Esophagus (tissue), 2 donors: ENCODE data around the gene AIG1. TPM values are rescaled to one million over a fixed set of nuclear protein-coding genes. Genes with fewer than 3 reads are reported as not detected.
"Not testable (repeated sequence)": the region's sequence is repeated elsewhere in the genome, so short reads cannot be mapped to it uniquely, and the experiment has no call there.

Experiments
- H3K27ac ChIP-seq, 2 donors: one replicate each; pipeline ENCODE4 v1.5.1; 2013; ENCODE audit warnings: low read depth in 2 of 2, mild to moderate bottlenecking in 2 of 2, inconsistent platforms in 1 of 2, low read length in 1 of 2, moderate library complexity in 1 of 2
- H3K27me3 ChIP-seq, 2 donors: one replicate each; pipeline ENCODE4 v1.6.1; 2013; ENCODE audit warnings: low read length in 2 of 2, control low read depth in 1 of 2, mild to moderate bottlenecking in 1 of 2; ENCODE audit not compliant: insufficient read depth in 2 of 2, control insufficient read depth in 1 of 2
- H3K36me3 ChIP-seq, 2 donors: one replicate each; pipeline ENCODE4 v1.6.1; 2013; ENCODE audit warnings: low read length in 1 of 2; ENCODE audit not compliant: control insufficient read depth in 2 of 2, insufficient read depth in 2 of 2
- H3K4me1 ChIP-seq, 2 donors: one replicate each; pipeline ENCODE4 v1.6.1; 2013; ENCODE audit warnings: low read length in 1 of 2; ENCODE audit not compliant: control insufficient read depth in 2 of 2, insufficient read depth in 2 of 2
- H3K4me3 ChIP-seq, 2 donors: one replicate each; pipeline ENCODE4 v1.5.1; 2013; ENCODE audit warnings: low read length in 2 of 2, mild to moderate bottlenecking in 2 of 2, low read depth in 1 of 2, moderate library complexity in 1 of 2
- H3K9me3 ChIP-seq, 2 donors: one replicate each; pipeline ENCODE4 v1.6.1; 2013; ENCODE audit warnings: mild to moderate bottlenecking in 2 of 2, low read depth in 1 of 2, low read length in 1 of 2, moderate library complexity in 1 of 2; ENCODE audit not compliant: control insufficient read depth in 2 of 2, insufficient read depth in 1 of 2
- WGBS, 2 donors: extraction: QIAGEN DNeasy Blood & Tissue Kit; methylation state at CpG; one replicate each; pipeline ENCODE4 v1.1.7; 2013; 5-methylcytosine and 5-hydroxymethylcytosine counted together
- polyA plus RNA-seq, 2 donors: library from polyadenylated mRNA; stranded (reverse); fragments of 200-250 nt; gene quantifications; one replicate each; pipeline ENCODE4 v1.2.3, GENCODE V29; 2013
- donor health status: healthy with polysubstance abuse.
- donor health status: Bipolar disorder and iron deficiency.

Gene AIG1
- polyA plus RNA-seq, 2 donors = 28.5 to 44.6 TPM

DNA sequence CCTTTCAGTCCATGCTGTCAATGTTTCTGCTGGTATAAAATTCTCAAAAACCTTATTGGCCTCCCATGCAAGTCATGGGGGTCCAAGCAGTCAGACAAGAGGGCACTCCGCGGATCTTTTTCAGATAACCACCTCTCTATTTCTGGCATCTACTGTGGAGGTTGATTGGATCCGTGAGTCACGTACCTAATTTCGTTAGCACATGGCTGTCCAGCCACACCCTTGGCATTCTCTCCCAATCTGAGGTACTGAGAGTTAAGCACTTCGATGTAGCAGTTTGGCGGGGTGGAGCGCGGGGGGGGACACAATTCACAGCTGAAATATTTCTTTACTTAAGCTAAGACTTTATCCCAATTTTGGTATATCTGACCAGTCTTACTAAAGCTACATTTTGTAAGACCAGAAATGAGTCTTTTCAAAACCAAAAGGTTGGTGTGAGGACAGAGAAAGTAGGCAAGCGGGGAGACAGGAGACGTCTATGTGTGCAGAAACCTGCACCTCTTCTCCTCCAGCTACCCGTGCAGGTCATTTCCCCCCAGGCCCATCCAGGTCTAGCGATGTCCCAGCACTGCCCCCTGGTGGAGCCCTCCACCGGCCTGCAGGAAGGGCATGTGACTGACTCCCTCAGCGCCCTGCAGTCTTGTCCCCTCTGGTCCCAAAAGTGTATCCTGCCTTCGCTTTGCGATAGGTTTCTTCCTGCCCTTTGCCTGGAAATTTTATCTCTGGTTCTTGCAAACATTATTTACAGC is 276.7 kb downstream of the AIG1 start:
- Histone ChIP-seq H3K4me3 (no peak overlapping the region), H3K9me3 (no peaks in the 10 kb centered on the region), H3K27me3 (no peaks in the 10 kb centered on the region), H3K4me1 (no peaks in the 10 kb centered on the region), H3K27ac (no peak overlapping the region), H3K36me3 (peaks cover 0 to 2% of the 10 kb centered on the region in 2 donors)
- 83 to 85% methylated on average over 17 of the region's 17 CpGs for WGBS, 2 donors

DNA sequence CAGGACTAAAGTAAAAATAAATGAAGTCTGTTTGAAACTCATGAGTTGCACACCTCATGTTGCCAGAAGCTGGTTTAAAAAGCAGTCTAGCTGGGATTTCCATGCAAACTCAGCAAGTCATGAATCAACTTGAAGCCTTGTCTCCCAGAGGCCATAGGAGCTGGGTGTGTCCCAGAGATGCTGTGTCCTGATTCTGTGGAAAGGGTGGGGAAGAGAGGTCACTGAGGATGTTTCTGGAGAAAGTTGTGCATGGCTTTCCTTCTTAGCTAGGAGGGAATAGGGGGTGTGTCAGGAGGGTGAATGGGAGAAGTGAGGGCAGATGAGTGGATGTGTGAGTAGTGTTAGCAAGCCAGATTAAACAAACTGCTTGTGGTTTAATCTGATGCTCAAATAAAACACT is 278.5 kb downstream of the AIG1 start:
- Histone ChIP-seq H3K27ac (peak overlapping the region; percentile 61 to 75), H3K9me3 (no peaks in the 10 kb centered on the region), H3K4me3 (no peak overlapping the region), H3K4me1 (no peaks in the 10 kb centered on the region), H3K27me3 (no peaks in the 10 kb centered on the region), H3K36me3 (peaks cover 0 to 2% of the 10 kb centered on the region in 2 donors)

GRCh38 chr6:143345477-143345876 is 284.8 kb downstream of the AIG1 start:
- H3K27me3 ChIP-seq, H3K27ac ChIP-seq, H3K9me3 ChIP-seq, H3K36me3 ChIP-seq, H3K4me3 ChIP-seq, H3K4me1 ChIP-seq: not testable (repeated sequence)
- 97 to 98% methylated on average over 7 of the region's 7 CpGs for WGBS, 2 donors

- no peak overlapping the region for H3K4me3 ChIP-seq
- no peaks in the 10 kb centered on the region for H3K27me3 ChIP-seq
- no peak overlapping the region for H3K27ac ChIP-seq
- no peaks in the 10 kb centered on the region for H3K9me3 ChIP-seq
- H3K4me1 ChIP-seq = no peaks in the 10 kb centered on the region
- H3K36me3 ChIP-seq = no peaks in the 10 kb centered on the region
These were observed 285.3 kb downstream of the AIG1 start for GRCh38 chr6:143346004-143346403.

DNA sequence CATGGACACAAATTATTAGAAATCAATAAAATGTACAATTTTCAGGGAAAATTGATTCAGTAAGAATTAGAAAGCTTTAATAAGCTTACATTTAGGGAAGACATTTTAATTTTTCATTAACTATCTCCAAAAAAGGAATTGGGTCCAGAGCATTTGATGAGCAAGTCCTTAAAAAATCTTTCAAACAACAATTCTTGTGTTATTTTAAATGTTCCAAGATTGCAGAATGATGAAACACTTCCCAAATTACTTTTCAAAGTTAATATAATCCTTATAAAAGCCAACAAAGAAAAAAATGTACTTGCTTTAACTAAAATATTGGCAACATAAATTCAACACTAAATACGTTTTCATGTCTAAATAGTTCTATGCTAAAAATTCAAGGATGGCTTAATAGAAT is 287.8 kb downstream of the AIG1 start:
- Histone ChIP-seq H3K36me3 (no peaks in the 10 kb centered on the region), H3K4me1 (no peaks in the 10 kb centered on the region), H3K4me3 (no peak overlapping the region), H3K27ac (no peak overlapping the region), H3K9me3 (no peaks in the 10 kb centered on the region), H3K27me3 (no peaks in the 10 kb centered on the region)
- 38 to 55% methylated on average over 1 of the region's 1 CpG for WGBS, 2 donors

DNA sequence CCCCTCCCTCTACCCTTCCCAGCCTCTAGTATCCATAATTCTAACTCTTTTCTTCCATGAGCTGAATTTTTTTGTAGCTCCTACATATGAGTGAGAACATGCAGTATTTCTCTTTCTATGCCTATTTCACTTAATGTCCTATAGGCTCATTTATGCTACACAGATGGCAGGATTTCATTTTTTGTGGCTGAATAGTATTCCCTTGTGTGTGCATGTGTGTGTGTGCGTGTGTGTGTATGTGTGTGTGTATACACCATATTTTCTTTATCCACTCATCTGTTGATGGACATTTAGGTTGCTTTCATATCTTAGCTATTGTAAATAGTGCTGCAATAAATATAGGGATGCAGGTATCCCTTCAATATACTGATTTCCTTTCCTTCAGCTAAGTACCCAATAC is 288.8 kb downstream of the AIG1 start:
- Histone ChIP-seq H3K36me3 (no peaks in the 10 kb centered on the region), H3K4me1 (no peaks in the 10 kb centered on the region), H3K9me3 (no peaks in the 10 kb centered on the region), H3K4me3 (no peak overlapping the region), H3K27me3 (no peaks in the 10 kb centered on the region), H3K27ac (no peak overlapping the region)
- WGBS, 2 donors = 90 to 94% methylated on average over 1 of the region's 1 CpG

GRCh38 chr6:143356101-143356880 is 295.6 kb downstream of the AIG1 start:
- no peaks in the 10 kb centered on the region for H3K36me3 ChIP-seq
- peaks cover 0 to 2% of the 10 kb centered on the region in 2 donors for H3K9me3 ChIP-seq
- H3K4me1 ChIP-seq = no peaks in the 10 kb centered on the region
- no peak overlapping the region for H3K4me3 ChIP-seq
- 62 to 77% methylated on average over 3 of the region's 3 CpGs for WGBS, 2 donors
- H3K27me3 ChIP-seq = no peaks in the 10 kb centered on the region
- H3K27ac ChIP-seq = no peak overlapping the region

DNA sequence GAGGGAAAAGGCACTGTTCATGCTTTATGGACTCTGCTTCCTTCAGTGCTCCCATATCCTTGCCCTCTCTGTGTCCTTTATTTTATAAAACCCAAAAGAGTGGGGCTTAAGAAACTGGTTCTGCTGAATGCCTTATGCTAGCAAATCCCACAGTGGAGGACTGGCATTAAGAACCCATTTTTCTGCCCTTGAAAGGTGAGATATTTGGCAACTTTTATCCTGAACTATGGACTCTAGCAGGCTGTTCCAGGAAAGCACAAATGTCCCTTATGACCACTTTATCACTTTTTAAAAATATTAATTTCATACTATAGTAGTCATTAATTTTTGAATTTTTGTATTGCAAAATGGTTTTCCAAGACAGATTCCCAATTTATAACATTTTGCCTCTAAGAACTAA is 296.5 kb downstream of the AIG1 start:
- Histone ChIP-seq H3K27me3 (no peaks in the 10 kb centered on the region), H3K36me3 (no peaks in the 10 kb centered on the region), H3K27ac (no peak overlapping the region), H3K4me3 (no peak overlapping the region), H3K9me3 (peaks cover 0 to 2% of the 10 kb centered on the region in 2 donors), H3K4me1 (no peaks in the 10 kb centered on the region)

GRCh38 chr6:143357561-143358255 is 297.0 kb downstream of the AIG1 start:
- Histone ChIP-seq H3K27me3 (no peaks in the 10 kb centered on the region), H3K9me3 (peaks cover 0 to 2% of the 10 kb centered on the region in 2 donors), H3K4me1 (no peaks in the 10 kb centered on the region), H3K27ac (no peak overlapping the region), H3K4me3 (no peak overlapping the region), H3K36me3 (no peaks in the 10 kb centered on the region)
- 46 to 47% methylated on average over 1 of the region's 1 CpG for WGBS, 2 donors
